NCI-H748 treated with DMSO at 0.1 percent for 48 hours (cell line): Measurements from ENCODE around the gene ZSCAN20.
"Not testable (repeated sequence)": the region's sequence is repeated elsewhere in the genome, so short reads cannot be mapped to it uniquely, and the experiment has no call there.

Source experiments
- DNase-seq: peaks from one replicate; lab custom pipeline; 2025; lab: John Stamatoyannopoulos, UW

ZSCAN20 gene

GRCh38 chr1:33488624-33489023, 16.2 kb downstream of the ZSCAN20 start:
- no peak for DNase-seq

GRCh38 chr1:33494929-33495328, 22.5 kb downstream of the ZSCAN20 start:
- no peak for DNase-seq

- no peak for DNase-seq
Observed at GRCh38 chr1:33497410-33497809, 25.0 kb downstream of the ZSCAN20 start.

- DNase-seq = no peak
Observed at GRCh38 chr1:33500547-33500946, 28.1 kb downstream of the ZSCAN20 start.

- no peak for DNase-seq
Observed at GRCh38 chr1:33501309-33501708, 28.9 kb downstream of the ZSCAN20 start.

GRCh38 chr1:33501774-33502173, 29.3 kb downstream of the ZSCAN20 start:
- DNase-seq = no peak

GRCh38 chr1:33502726-33503125, 30.3 kb downstream of the ZSCAN20 start:
- no peak for DNase-seq

- no peak for DNase-seq
Observed at GRCh38 chr1:33503506-33503905, 31.1 kb downstream of the ZSCAN20 start.

GRCh38 chr1:33507661-33508060, 35.2 kb downstream of the ZSCAN20 start:
- no peak for DNase-seq

- DNase-seq = no peak
Observed at GRCh38 chr1:33508151-33508550, 35.7 kb downstream of the ZSCAN20 start.

GRCh38 chr1:33509276-33509675, 36.8 kb downstream of the ZSCAN20 start:
- not testable (repeated sequence) for DNase-seq

- no peak for DNase-seq
Observed at GRCh38 chr1:33512226-33513011, 40.0 kb downstream of the ZSCAN20 start.

GRCh38 chr1:33515112-33515511, 42.7 kb downstream of the ZSCAN20 start:
- no peak for DNase-seq

- no peak for DNase-seq
Observed at GRCh38 chr1:33515607-33516006, 43.2 kb downstream of the ZSCAN20 start.

GRCh38 chr1:33516428-33516827, 44.0 kb downstream of the ZSCAN20 start:
- no peak for DNase-seq

- DNase-seq = no peak
Observed at GRCh38 chr1:33516891-33517567, 44.6 kb downstream of the ZSCAN20 start.

- DNase-seq = no peak
Observed at GRCh38 chr1:33517596-33518250, 45.3 kb downstream of the ZSCAN20 start.

- no peak for DNase-seq
Observed at GRCh38 chr1:33519240-33519884, 46.9 kb downstream of the ZSCAN20 start.

GRCh38 chr1:33524586-33524985, 52.1 kb downstream of the ZSCAN20 start:
- no peak for DNase-seq

GRCh38 chr1:33527934-33528333, 55.5 kb downstream of the ZSCAN20 start:
- no peak for DNase-seq

- DNase-seq = no peak
Observed at GRCh38 chr1:33529957-33530356, 57.5 kb downstream of the ZSCAN20 start.

- no peak for DNase-seq
Observed at GRCh38 chr1:33532250-33532649, 59.8 kb downstream of the ZSCAN20 start.

- DNase-seq = no peak
Observed at GRCh38 chr1:33532936-33533335, 60.5 kb downstream of the ZSCAN20 start.
